Measurements from ENCODE around the gene HOMER1.
"Not testable (repeated sequence)": the region's sequence is repeated elsewhere in the genome, so short reads cannot be mapped to it uniquely, and the experiment has no call there.

The HOMER1 gene

GRCh38 chr5:79417495-79417894 lies 96.4 kb downstream of the HOMER1 start:
- no peak for DNase-seq (ENCODE audit: low spot score)

GRCh38 chr5:79416499-79416898 lies 97.4 kb downstream of the HOMER1 start:
- no peak for DNase-seq (ENCODE audit: low spot score)

- no peak for DNase-seq (ENCODE audit: low spot score)
Observed at GRCh38 chr5:79413112-79413511, 100.8 kb downstream of the HOMER1 start.

DNA sequence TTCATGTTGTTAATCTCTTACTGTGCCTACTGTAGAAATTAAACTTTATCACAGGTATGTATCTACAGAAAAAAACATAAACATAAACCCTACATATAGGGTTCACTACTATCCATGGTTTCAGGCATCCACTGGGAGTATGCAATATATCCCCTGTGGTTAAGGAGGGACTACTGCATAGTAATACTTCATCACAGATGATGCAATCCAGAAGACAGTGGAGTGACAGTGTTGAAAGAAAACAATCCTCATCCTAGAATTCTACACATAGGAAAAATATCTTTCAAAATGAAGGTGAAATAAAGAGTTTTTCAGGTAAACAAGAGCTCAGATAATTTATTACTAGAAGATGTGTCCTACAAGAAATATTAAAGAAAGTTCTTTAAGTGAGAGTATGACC lies 105.9 kb downstream of the HOMER1 start:
- no peak for DNase-seq (ENCODE audit: low spot score)

DNA sequence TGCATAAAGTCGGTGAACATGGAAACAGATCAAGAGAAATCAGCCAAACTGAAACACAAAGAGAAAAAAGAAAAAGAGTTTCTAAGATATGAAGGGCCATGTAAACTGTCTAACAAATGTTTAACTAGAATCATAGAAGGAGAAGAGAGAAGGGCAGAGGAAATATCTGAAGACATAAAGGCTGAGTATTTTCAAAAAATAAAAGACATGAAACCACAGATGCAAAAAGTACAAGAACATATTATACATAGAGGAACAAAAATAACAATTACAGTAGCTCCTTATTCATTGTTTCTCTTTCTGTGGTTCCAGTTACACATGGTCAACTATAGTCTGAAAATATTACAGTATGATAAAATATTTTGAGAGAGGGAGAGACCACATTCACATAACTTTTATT lies 106.3 kb downstream of the HOMER1 start:
- no peak for DNase-seq (ENCODE audit: low spot score)

GRCh38 chr5:79401216-79401615 lies 112.7 kb downstream of the HOMER1 start:
- no peak for DNase-seq (ENCODE audit: low spot score)

DNA sequence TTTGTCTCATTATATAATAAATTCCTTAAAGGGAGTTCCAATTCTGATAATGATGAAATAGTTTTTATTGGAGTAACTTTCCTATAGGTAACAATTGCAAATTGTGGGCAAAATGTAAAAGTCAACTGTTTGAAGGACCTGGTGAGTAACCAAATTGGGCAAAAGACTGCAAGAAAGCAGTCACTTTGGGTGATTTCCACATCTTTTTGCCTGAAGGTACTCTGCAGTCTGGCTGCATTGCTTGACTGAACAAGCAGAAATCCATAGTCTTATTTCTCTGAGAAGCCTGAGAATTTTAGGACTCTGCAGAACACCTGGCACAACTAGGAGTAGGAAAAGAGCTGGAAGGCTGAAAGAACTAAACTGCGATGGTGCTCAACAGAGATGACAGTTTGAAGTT lies 114.9 kb downstream of the HOMER1 start:
- no peak for DNase-seq (ENCODE audit: low spot score)

GRCh38 chr5:79397080-79397479 lies 116.9 kb downstream of the HOMER1 start:
- no peak for DNase-seq (ENCODE audit: low spot score)

DNA sequence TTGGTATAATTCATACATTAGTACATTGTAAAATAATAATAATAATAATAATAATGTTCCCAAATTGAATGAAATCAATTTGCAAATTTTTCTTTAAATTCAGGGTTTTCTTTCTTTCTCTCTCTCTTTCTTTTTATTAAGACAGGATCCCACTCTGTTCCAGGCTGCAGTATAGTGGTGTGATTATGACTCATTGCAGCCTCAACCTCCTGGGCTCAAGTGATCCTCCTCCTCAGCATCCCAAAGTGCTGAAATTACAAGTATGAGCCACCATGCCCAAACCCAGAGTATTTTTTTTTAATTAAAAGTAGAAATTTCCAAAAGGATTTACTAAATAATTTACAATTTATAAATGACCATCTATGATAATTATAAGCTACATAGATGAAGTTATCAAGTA lies 117.7 kb downstream of the HOMER1 start:
- no peak for DNase-seq (ENCODE audit: low spot score)

DNA sequence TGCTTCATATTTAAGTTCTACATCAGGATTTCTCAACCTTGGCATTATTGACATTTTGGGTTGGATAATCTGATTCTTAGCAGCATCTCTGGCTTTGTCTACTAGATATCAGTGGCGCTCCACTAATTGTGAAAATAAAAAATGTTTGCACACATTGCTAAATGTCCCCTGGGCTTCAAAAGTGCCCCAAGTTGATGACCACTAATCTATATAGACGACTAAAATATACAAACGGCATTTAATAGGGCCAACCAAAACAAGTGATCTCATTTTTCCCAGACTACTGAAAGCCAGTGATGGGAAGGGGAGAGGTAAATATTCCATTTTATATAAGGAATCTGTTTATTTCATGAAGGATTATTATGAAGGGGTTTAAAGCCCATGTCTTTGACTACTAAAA lies 118.6 kb downstream of the HOMER1 start:
- no peak for DNase-seq (ENCODE audit: low spot score)

DNA sequence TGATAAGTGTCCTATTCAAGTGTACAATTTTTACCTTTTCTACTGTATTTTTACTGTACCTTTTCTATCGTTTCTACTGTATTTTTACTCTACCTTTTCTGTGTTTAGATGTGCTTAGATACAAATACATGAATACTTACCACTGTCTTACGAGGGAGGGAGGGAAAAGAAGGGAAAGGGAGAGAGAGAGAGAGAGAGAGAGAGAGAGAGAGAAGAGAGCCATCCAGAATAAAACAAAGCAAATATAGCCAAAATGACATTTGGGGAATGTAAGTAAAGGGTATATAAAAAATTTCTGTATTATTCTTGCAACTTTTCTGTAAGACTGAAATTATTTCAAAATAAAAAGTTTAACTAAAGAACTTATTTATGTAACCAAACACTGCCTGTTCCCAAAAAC lies 121.2 kb downstream of the HOMER1 start:
- DNase-seq (ENCODE audit: low spot score): no peak

GRCh38 chr5:79386679-79387078 lies 127.3 kb downstream of the HOMER1 start:
- DNase-seq (ENCODE audit: low spot score): no peak

GRCh38 chr5:79385126-79385525 lies 128.8 kb downstream of the HOMER1 start:
- not testable (repeated sequence) for DNase-seq (ENCODE audit: low spot score)

DNA sequence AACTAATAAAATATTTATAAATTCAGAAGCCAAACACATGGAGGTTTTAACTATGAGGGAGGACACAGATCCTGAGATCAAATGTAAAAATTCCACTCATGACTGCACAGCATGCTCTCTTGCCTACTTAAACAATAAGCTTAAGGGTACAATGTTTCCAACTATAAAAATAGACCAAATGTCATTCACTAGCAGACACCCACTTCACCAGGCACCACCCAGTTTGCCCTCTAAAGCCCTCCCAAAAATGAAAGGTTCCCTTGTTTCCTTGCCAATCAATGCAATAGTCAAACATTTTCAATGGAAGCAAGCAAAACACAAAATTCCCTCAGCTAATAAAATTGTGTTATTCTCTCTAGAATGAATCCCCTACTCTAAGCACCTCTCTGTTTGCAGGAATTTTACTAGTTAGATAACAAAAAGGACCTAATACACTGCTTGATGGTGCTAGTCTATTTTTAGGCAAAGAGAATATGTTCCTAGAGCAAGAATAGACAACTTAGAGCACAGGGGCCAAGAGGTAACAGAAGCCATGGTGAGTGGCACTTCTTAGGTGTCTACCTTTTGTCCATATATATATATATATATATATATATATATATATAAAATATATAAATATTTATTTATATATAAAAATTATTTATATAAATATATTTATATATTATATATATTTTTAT lies 135.3 kb downstream of the HOMER1 start:
- no peak for DNase-seq (ENCODE audit: low spot score)

DNA sequence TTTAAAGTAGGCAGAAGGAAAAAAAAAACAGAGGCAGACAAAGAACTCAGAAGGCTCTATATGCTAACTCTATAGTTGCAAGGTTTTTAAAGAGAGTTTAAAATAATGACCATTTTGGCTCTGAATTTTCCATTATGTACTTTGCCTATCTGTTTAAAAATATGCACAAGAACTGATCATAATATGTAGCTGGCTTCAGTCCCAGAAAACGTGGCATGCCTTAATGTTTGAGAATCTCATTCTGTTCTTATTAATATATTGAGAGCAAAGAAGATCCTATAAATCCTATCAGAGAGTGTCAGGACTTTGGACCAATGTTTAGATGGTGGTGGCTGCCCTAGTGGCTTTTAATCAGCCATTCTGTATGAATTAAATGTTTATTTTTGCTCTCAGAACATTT lies 156.5 kb downstream of the HOMER1 start:
- no peak for DNase-seq (ENCODE audit: low spot score)

- no peak for DNase-seq (ENCODE audit: low spot score)
Observed at GRCh38 chr5:79349881-79350280, 164.1 kb downstream of the HOMER1 start.

DNA sequence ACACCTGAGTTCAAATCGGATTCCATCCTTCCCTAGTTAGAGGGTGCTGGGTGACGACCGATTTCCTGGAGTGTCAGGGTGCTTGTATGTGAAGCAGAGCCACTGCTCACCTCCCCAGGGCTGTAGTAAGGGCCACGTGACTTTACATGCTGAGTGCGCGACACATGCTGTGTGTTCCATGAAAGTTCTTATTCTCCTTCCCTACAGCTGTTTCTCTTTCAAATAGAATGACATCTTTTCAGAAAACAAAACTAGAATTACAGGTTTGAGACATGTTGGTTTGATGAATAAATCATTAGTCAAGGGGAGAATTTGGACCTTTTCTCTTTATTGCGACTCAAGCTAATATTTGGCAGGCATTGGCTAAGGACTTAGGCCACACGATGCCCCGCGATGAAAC lies 164.9 kb downstream of the HOMER1 start:
- no peak for DNase-seq (ENCODE audit: low spot score)

DNA sequence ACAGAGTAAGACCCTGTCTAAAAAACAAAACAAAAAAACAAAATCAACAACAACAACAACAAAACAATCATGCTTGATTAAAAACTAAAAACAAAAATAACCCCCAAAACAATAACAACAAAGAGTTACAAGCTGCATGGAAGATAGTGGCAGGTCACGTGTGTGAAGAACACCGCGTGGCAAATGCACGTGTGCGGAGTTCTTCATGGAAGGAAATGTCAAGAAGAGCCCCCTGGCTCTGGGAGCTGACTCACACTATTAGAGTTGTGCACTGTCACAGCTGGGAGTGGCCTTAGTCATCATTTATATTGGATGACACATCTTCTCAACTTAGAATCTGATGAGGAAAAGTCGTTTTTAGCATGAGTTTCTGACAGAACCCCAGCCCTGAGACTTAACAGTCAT lies 167.5 kb downstream of the HOMER1 start:
- DNase-seq (ENCODE audit: low spot score): no peak

- DNase-seq (ENCODE audit: low spot score): no peak
Observed at GRCh38 chr5:79333852-79334557, 179.9 kb downstream of the HOMER1 start.

DNA sequence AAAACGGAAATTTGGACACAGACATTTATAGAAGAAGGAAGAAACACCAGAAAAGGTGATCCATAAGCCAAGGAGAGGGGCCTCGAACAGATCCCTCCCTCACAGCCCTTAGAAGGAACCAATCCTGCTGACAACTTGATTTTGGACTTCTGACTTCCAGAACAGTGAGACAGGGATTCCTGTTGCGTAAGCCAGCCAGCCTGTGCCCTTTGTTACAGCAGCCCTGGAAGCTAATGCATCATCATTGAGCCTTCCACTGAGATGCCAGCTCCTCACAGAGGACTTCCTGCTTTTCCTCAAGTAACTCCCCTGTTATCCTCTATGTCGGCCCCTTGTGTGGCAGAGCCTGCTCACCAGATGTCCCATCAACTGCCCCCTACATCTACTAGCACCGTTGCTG lies 183.9 kb downstream of the HOMER1 start:
- no peak for DNase-seq (ENCODE audit: low spot score)

- no peak for DNase-seq (ENCODE audit: low spot score)
Observed at GRCh38 chr5:79329453-79329852, 184.5 kb downstream of the HOMER1 start.
